Ramos (cell line): ENCODE results near the gene PRPSAP2.

ENCODE experiments used
- in situ Hi-C: fragments of 300-500 bp; cut with MboI; formaldehyde crosslinking; loops from one replicate; pipeline ENCODE4 v1.14.3; 2022; ENCODE audit warnings: low sequenced_read_pairs; ENCODE audit not compliant: unreplicated experiment

Gene PRPSAP2

DNA sequence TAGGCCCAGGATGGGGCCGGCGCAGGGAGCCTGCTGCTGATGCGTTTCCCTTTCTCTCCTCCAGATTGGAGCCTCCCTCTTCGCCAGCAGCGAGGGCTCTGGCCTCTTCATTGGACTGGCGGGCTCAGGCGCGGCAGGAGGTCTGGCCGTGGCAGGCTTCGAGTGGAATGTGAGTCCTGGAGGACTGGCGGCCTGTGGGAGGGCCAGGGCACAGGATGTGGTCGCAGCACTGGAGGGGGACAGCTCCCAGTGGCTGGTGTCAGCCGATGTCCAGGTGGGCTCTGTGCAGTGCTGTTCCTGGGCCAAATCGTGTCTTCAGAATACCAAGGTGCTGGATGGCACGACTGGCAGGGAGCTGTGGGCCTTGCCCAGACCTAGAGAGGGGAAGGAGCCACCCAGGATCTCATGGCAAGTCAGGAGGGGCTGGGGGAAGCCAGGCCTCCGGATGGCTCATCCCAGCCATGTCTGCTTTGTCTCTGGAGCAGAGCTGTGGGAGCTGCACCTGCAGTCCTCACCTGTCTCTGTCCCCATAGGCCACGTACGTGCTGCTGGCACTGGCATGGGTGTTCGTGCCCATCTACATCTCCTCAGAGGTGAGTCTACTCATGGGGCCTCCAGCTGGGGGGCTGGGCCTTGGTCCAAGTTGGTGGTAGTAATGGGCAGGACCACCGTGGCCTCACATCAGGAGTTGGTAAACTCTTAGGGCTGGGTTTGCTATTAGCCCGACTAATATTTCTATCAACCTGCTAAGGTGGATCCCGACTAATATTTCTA lies 101.3 kb downstream of the PRPSAP2 start:
- in situ Hi-C loops = loop anchor here (25.0 kb wide), 1 partner anchor 147 kb away; no protein-coding TSS in a partner anchor

GRCh38 chr17:18959845-18960240 lies 101.9 kb downstream of the PRPSAP2 start:
- in situ Hi-C loops = loop anchor here (25.0 kb wide), 1 partner anchor 148 kb away; no protein-coding TSS in a partner anchor

GRCh38 chr17:18960241-18960665 lies 102.3 kb downstream of the PRPSAP2 start:
- in situ Hi-C loops = loop anchor here (25.0 kb wide), 1 partner anchor 148 kb away; no protein-coding TSS in a partner anchor

GRCh38 chr17:18960803-18961511 lies 103.0 kb downstream of the PRPSAP2 start:
- in situ Hi-C loops = loop anchor here (25.0 kb wide), 1 partner anchor 149 kb away; no protein-coding TSS in a partner anchor

- in situ Hi-C loops = loop anchor here (25.0 kb wide), 1 partner anchor 150 kb away; no protein-coding TSS in a partner anchor
Measured at GRCh38 chr17:18961634-18962493, 103.9 kb downstream of the PRPSAP2 start.

DNA sequence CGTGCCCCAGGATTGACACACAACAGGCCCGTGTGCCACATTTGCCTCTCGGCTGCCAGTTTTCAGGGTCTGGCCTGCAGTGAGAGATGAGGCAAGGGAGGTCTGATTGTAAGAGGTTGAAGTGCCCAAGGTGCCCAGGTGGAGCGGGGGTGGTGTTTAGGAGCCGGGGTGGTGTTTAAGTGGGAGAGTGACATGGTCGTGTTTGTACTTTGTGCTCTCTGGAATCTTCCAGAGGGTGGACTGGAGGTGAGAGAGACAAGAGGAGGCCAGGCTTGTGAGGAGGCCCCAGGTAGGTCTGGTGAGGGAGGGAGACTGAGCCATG lies 104.5 kb downstream of the PRPSAP2 start:
- in situ Hi-C loops = loop anchor here (25.0 kb wide), 1 partner anchor 150 kb away; no protein-coding TSS in a partner anchor

DNA sequence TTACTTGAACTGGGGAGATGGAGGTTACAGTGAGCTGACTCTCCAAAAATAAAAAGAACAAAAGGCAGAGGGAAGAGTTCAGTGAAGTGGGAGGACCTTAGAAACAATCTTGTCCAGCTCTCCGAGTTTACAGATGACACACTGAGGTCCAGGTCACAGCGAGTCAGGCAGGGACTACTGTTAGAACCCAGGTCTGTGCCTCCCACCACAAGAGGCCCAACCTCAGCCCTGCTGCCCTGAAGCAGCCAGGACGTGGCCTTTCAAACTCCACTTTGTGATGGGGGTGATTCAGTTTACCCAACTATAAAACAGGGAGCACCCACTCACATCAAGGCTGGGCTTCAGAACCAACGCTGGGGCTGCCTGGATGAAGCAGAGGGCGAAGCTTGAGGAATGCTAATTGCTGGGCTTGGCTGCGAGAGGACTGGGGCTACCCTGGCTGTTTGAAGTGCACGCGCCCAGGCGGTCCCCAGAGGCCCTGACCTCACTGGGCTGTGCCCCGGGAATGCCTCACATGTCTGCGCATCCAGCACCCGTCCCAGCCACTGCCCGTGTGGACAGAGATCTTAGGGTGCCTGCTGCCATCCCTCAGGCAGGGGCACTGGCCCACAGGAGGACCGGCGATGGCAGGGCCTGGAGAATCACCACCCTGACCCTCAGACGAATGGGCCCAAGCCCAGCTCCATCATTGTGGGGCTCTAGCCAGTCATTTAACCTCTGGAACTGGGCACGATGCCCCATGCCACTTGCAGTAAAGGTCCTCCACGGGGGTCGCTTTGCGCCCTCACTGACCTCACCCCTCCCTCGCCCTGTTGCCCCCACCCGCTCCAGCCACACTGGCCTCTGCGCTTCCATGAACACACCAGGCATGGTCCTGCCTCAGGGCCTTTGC lies 105.4 kb downstream of the PRPSAP2 start:
- in situ Hi-C loops = loop anchor here (25.0 kb wide), 1 partner anchor 151 kb away; no protein-coding TSS in a partner anchor

DNA sequence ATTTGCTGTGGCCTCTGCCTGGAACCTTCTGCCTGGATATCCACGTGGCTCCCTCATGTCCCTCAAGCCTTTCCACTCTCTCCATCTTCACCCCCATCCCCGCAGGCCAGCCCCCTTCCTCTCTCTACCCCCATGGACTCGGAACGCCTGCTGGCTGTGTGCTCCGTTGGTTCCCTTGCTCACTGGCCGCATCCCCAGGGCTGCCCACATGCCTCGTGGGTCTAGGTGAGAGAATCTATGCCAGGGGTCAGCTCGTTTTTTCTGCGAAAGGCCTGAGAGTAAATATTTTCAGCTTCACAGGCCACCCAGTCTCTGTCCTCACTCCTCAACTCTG lies 106.1 kb downstream of the PRPSAP2 start:
- in situ Hi-C loops = loop anchor here (25.0 kb wide), 1 partner anchor 152 kb away; no protein-coding TSS in a partner anchor

- in situ Hi-C loops = loop anchor here (25.0 kb wide), 1 partner anchor 152 kb away; no protein-coding TSS in a partner anchor
Measured at GRCh38 chr17:18964550-18964949, 106.6 kb downstream of the PRPSAP2 start.

GRCh38 chr17:18965530-18966236 lies 107.8 kb downstream of the PRPSAP2 start:
- in situ Hi-C loops = loop anchor here (25.0 kb wide), 1 partner anchor 153 kb away; no protein-coding TSS in a partner anchor

- in situ Hi-C loops = loop anchor here (25.0 kb wide), 1 partner anchor 155 kb away; no protein-coding TSS in a partner anchor
Measured at GRCh38 chr17:18966831-18967624, 109.1 kb downstream of the PRPSAP2 start.

DNA sequence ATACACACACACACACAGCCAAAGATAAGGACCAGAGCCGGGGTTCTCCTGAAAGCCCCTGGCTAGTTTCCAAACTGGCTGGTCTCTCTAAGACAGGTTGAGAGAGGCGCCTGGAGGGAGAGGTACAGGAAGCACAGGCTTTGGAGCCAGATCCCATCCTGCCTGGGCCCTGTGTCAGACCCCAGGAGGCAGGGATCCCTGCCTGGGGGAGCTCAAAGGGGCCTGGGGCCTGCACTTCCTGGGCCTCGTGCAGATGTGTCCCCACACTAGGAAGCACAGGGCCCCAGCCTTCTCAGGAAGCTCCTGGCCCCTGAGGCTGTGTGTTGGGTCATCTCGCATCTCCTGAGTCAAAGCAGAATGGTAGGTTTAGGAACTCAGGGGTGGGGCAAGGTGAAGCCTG lies 110.0 kb downstream of the PRPSAP2 start:
- in situ Hi-C loops = loop anchor here (25.0 kb wide), 1 partner anchor 156 kb away; no protein-coding TSS in a partner anchor

DNA sequence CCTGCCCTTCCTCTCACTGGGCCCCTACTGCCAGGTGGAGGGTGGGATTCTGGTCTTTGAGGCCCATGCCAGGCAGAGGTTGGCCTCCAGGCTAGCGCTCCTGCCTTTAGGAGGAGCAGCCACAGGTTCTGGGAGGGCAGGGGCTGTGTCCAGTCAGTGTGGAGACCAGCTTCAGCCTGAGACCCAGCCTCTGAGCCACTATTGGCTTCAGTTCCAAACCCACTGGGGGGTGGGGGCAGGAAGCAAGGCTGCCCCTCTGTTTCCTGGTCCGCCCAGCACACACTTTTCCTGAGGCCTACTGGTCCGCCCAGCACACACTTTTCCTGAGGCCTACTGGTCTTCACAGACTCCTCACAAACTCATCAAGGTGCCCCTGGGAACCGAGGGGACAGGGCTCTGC lies 110.4 kb downstream of the PRPSAP2 start:
- in situ Hi-C loops = loop anchor here (25.0 kb wide), 1 partner anchor 156 kb away; no protein-coding TSS in a partner anchor

- in situ Hi-C loops = loop anchor here (25.0 kb wide), 1 partner anchor 157 kb away; no protein-coding TSS in a partner anchor
Measured at GRCh38 chr17:18968945-18969887, 111.3 kb downstream of the PRPSAP2 start.

GRCh38 chr17:18970582-18971480 lies 112.9 kb downstream of the PRPSAP2 start:
- in situ Hi-C loops = loop anchor here (25.0 kb wide), 1 partner anchor 159 kb away; no protein-coding TSS in a partner anchor
